ENCODE measurements around the gene PSORS1C2.

The PSORS1C2 gene

GRCh38 chr6:31179896-31180295, 41.0 kb upstream of the PSORS1C2 start:
- Histone ChIP-seq H3K27ac (no peak overlapping the region), H3K9me3 (no peaks in the 10 kb centered on the region), H3K27me3 (no peaks in the 10 kb centered on the region), H3K4me1 (ENCODE audit: control insufficient read depth in 1 of 2, insufficient read depth in 1 of 2, low read depth in 1 of 2, low read length in 1 of 2) (no peaks in the 10 kb centered on the region), H3K36me3 (no peaks in the 10 kb centered on the region), H3K4me3 (ENCODE audit: low read depth in 1 of 2, low read length in 1 of 2) (no peak overlapping the region)
- TF ChIP-seq CTCF (IDR thresholded peaks at IDR 0.05), result no peak

- H3K4me3 ChIP-seq (ENCODE audit: low read depth in 1 of 2, low read length in 1 of 2), result no peak overlapping the region
- no peaks in the 10 kb centered on the region for H3K4me1 ChIP-seq (ENCODE audit: control insufficient read depth in 1 of 2, insufficient read depth in 1 of 2, low read depth in 1 of 2, low read length in 1 of 2)
- no peak for TF ChIP-seq CTCF (IDR thresholded peaks at IDR 0.05)
- no peaks in the 10 kb centered on the region for H3K27me3 ChIP-seq
- H3K27ac ChIP-seq, result no peak overlapping the region
- H3K9me3 ChIP-seq, result no peaks in the 10 kb centered on the region
- H3K36me3 ChIP-seq, result no peaks in the 10 kb centered on the region
These were observed 40.1 kb upstream of the PSORS1C2 start for GRCh38 chr6:31179042-31179386.

GRCh38 chr6:31178143-31179041, 39.5 kb upstream of the PSORS1C2 start:
- Histone ChIP-seq H3K36me3 (no peaks in the 10 kb centered on the region), H3K4me3 (ENCODE audit: low read depth in 1 of 2, low read length in 1 of 2) (no peak overlapping the region), H3K27ac (no peak overlapping the region), H3K4me1 (ENCODE audit: control insufficient read depth in 1 of 2, insufficient read depth in 1 of 2, low read depth in 1 of 2, low read length in 1 of 2) (no peaks in the 10 kb centered on the region), H3K27me3 (no peaks in the 10 kb centered on the region), H3K9me3 (no peaks in the 10 kb centered on the region)
- TF ChIP-seq CTCF (IDR thresholded peaks at IDR 0.05), result no peak

GRCh38 chr6:31175971-31176370, 37.1 kb upstream of the PSORS1C2 start:
- TF ChIP-seq CTCF (IDR thresholded peaks at IDR 0.05), result no peak
- no peak overlapping the region for H3K27ac ChIP-seq
- no peaks in the 10 kb centered on the region for H3K9me3 ChIP-seq
- H3K36me3 ChIP-seq, result no peaks in the 10 kb centered on the region
- H3K4me1 ChIP-seq (ENCODE audit: control insufficient read depth in 1 of 2, insufficient read depth in 1 of 2, low read depth in 1 of 2, low read length in 1 of 2), result no peaks in the 10 kb centered on the region
- H3K27me3 ChIP-seq, result no peaks in the 10 kb centered on the region
- H3K4me3 ChIP-seq (ENCODE audit: low read depth in 1 of 2, low read length in 1 of 2), result no peak overlapping the region

- H3K4me3 ChIP-seq (ENCODE audit: low read depth in 1 of 2, low read length in 1 of 2), result no peak overlapping the region
- no peaks in the 10 kb centered on the region for H3K27me3 ChIP-seq
- no peaks in the 10 kb centered on the region for H3K36me3 ChIP-seq
- no peaks in the 10 kb centered on the region for H3K9me3 ChIP-seq
- no peak overlapping the region for H3K27ac ChIP-seq
- TF ChIP-seq CTCF (IDR thresholded peaks at IDR 0.05), result no peak
- no peaks in the 10 kb centered on the region for H3K4me1 ChIP-seq (ENCODE audit: control insufficient read depth in 1 of 2, insufficient read depth in 1 of 2, low read depth in 1 of 2, low read length in 1 of 2)
These were observed 35.5 kb upstream of the PSORS1C2 start for GRCh38 chr6:31174378-31174777.

Measured in neutrophil (primary cell).